ENCODE results near the gene IFI44.
A peak's percentile ranks its signal among the peaks of the same experiment; 100 is the strongest.

The IFI44 gene

GRCh38 chr1:78649628-78650027 is at the start of gene IFI44:
Gene IFI44, plus strand, starts transcription at chr1:78649831. Its CDS starts 365 bp downstream, at chr1:78650196.
- peak; percentile 53 for DNase-seq (ENCODE audit: low read depth, low spot score)

GRCh38 chr1:78601068-78601467 is 48.6 kb upstream of the IFI44 start:
- no peak for DNase-seq (ENCODE audit: low read depth, low spot score)

- no peak for DNase-seq (ENCODE audit: low read depth, low spot score)
These were observed 46.4 kb upstream of the IFI44 start for GRCh38 chr1:78603206-78603605.

- DNase-seq (ENCODE audit: low read depth, low spot score) = no peak
These were observed 45.0 kb upstream of the IFI44 start for GRCh38 chr1:78604643-78605042.

GRCh38 chr1:78606274-78606673 is 43.4 kb upstream of the IFI44 start:
- no peak for DNase-seq (ENCODE audit: low read depth, low spot score)

- no peak for DNase-seq (ENCODE audit: low read depth, low spot score)
These were observed 42.2 kb upstream of the IFI44 start for GRCh38 chr1:78607334-78607927.

GRCh38 chr1:78607944-78608343 is 41.7 kb upstream of the IFI44 start:
- DNase-seq (ENCODE audit: low read depth, low spot score) = no peak

- peak; percentile 53 for DNase-seq (ENCODE audit: low read depth, low spot score)
These were observed 32.0 kb upstream of the IFI44 start for GRCh38 chr1:78617615-78618026.

- no peak for DNase-seq (ENCODE audit: low read depth, low spot score)
These were observed 30.6 kb upstream of the IFI44 start for GRCh38 chr1:78619032-78619431.

GRCh38 chr1:78619446-78619802 is 30.2 kb upstream of the IFI44 start:
- peak; percentile 15 for DNase-seq (ENCODE audit: low read depth, low spot score)

- DNase-seq (ENCODE audit: low read depth, low spot score) = peak; percentile 42
These were observed 29.6 kb upstream of the IFI44 start, which contains the start of gene IFI44L for GRCh38 chr1:78619803-78620579. Gene IFI44L, plus strand, starts transcription at chr1:78620448. Its CDS starts 7,468 bp downstream, at chr1:78627916.

GRCh38 chr1:78620666-78621065 is 29.0 kb upstream of the IFI44 start:
- DNase-seq (ENCODE audit: low read depth, low spot score) = no peak

GRCh38 chr1:78622548-78622947 is 27.1 kb upstream of the IFI44 start:
- no peak for DNase-seq (ENCODE audit: low read depth, low spot score)

GRCh38 chr1:78624035-78624434 is 25.6 kb upstream of the IFI44 start:
- no peak for DNase-seq (ENCODE audit: low read depth, low spot score)

GRCh38 chr1:78627321-78627720 is 22.3 kb upstream of the IFI44 start:
- DNase-seq (ENCODE audit: low read depth, low spot score) = no peak

GRCh38 chr1:78630600-78630999 is 19.0 kb upstream of the IFI44 start:
- no peak for DNase-seq (ENCODE audit: low read depth, low spot score)

GRCh38 chr1:78633209-78633608 is 16.4 kb upstream of the IFI44 start:
- DNase-seq (ENCODE audit: low read depth, low spot score) = no peak

- DNase-seq (ENCODE audit: low read depth, low spot score) = no peak
These were observed 9.2 kb upstream of the IFI44 start for GRCh38 chr1:78640462-78640861.

- no peak for DNase-seq (ENCODE audit: low read depth, low spot score)
These were observed 8.1 kb upstream of the IFI44 start for GRCh38 chr1:78641558-78641957.

- DNase-seq (ENCODE audit: low read depth, low spot score) = no peak
These were observed 3.9 kb upstream of the IFI44 start for GRCh38 chr1:78645723-78646122.

GRCh38 chr1:78647238-78647637 is 2.4 kb upstream of the IFI44 start:
- DNase-seq (ENCODE audit: low read depth, low spot score) = no peak

GRCh38 chr1:78650114-78650660 is 556 bp downstream of the IFI44 start:
- DNase-seq (ENCODE audit: low read depth, low spot score) = no peak

GRCh38 chr1:78651241-78651640 is 1.6 kb downstream of the IFI44 start:
- DNase-seq (ENCODE audit: low read depth, low spot score) = peak; percentile 59

Data from brain pericyte (primary cell).